ENCODE data around the gene CIB2. TPM values are rescaled to one million over a fixed set of nuclear protein-coding genes. Genes with fewer than 3 reads are reported as not detected.

The CIB2 gene
- total RNA-seq, 2 donors from 2014 or later: 6.8 to 14.6 TPM

DNA sequence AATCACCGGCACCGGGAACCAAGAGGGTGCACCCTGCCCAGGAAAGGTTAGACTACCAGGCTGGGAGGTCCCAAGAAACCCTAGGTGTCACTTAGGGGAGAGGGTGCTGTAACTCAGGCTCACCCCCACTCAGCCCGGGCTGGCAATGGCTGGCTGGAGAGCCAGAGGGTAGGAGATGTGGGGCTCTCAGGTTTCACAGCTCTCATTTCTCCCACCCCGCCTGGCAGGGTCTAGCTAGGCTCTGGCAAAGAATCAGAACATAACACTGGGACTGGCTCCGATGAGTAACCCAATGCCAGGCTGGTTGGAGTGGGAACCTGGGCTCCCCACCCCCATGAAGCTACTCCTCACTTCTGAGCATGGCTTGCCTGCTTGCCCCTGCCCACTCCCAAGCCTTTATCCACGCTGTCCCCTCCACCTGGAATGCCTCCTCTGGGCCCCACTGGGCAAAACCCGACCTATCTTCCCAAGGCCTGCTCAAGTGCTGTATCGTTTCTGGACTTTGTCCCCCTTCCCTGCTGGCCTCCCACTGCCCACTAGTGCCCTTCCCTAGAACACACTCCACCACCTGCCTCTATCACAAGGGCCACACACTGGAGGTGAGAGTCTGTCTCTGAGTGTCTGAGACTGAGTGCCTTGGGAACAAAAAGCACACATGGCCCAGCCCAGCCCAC lies 2.0 kb downstream of the CIB2 start:
- TF ChIP-seq, protein P1, sequence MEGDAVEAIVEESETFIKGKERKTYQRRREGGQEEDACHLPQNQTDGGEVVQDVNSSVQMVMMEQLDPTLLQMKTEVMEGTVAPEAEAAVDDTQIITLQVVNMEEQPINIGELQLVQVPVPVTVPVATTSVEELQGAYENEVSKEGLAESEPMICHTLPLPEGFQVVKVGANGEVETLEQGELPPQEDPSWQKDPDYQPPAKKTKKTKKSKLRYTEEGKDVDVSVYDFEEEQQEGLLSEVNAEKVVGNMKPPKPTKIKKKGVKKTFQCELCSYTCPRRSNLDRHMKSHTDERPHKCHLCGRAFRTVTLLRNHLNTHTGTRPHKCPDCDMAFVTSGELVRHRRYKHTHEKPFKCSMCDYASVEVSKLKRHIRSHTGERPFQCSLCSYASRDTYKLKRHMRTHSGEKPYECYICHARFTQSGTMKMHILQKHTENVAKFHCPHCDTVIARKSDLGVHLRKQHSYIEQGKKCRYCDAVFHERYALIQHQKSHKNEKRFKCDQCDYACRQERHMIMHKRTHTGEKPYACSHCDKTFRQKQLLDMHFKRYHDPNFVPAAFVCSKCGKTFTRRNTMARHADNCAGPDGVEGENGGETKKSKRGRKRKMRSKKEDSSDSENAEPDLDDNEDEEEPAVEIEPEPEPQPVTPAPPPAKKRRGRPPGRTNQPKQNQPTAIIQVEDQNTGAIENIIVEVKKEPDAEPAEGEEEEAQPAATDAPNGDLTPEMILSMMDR (IDR thresholded peaks at IDR 0.05): no peak
- no peak for DNase-seq
- intact Hi-C loops (cut with DNase I): loop anchor here (5.0 kb wide), 1 partner anchor 113 kb away; no protein-coding TSS in a partner anchor
- H3K36me3 ChIP-seq: no peaks in the 10 kb centered on the region
- H3K27ac ChIP-seq: no peak overlapping the region
- H3K27me3 ChIP-seq: no peaks in the 10 kb centered on the region
- H3K4me1 ChIP-seq: no peaks in the 10 kb centered on the region
- no peak overlapping the region for H3K4me3 ChIP-seq
- H3K9ac ChIP-seq (ENCODE audit: low read depth in 2 of 2, low read length in 2 of 2): no peak overlapping the region
- H3K9me3 ChIP-seq: no peaks in the 10 kb centered on the region

DNA sequence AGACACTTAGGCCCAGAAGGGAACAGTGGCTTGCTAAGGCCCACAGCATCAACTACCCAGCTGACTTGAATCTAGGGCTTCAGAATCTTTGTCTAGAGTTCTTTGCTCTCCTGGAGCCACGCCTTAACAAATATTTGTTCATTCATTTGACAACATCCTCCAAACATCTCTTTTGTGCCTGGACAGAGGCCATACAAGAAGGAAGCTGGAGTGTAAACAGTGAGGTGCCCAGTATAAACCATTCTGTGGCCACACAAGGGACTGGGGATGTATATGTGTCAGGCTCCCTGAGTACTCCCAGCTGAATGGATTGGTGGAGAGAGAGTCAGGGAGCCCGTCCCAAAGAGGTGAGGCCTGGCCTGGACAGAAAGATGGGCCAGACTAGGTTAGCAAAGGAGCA lies 3.4 kb downstream of the CIB2 start:
- no peak for DNase-seq
- TF ChIP-seq, protein P1 (IDR thresholded peaks at IDR 0.05): no peak
- Histone ChIP-seq H3K36me3 (no peaks in the 10 kb centered on the region), H3K4me1 (no peaks in the 10 kb centered on the region), H3K9me3 (no peaks in the 10 kb centered on the region), H3K9ac (ENCODE audit: low read depth in 2 of 2, low read length in 2 of 2) (no peak overlapping the region), H3K27me3 (no peaks in the 10 kb centered on the region), H3K27ac (peak overlapping the region; percentile 44), H3K4me3 (no peak overlapping the region)
- intact Hi-C loops (cut with DNase I): loop anchor here (5.0 kb wide), 1 partner anchor 114 kb away; no protein-coding TSS in a partner anchor

DNA sequence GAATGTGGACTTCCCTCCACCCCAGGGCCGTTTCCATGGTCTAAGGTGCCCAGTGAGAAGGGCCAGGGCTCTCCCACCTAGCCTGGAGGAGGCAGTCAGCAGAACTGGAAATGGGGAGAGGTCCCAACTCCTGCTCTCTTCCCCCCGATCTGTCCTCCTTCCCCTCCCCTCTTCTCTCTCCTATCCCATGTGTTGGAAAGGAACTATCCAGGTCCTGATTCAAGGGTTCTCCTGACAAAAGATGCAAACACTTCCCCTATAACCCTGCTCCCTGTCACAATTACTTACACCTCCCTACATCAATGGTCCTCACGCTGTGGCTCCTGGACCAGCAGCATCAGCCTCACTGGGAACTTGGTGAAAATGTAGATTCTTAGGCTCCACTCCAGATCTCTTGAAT lies 6.0 kb downstream of the CIB2 start:
- Histone ChIP-seq H3K36me3 (no peaks in the 10 kb centered on the region), H3K4me3 (no peak overlapping the region), H3K9ac (ENCODE audit: low read depth in 2 of 2, low read length in 2 of 2) (no peak overlapping the region), H3K4me1 (no peaks in the 10 kb centered on the region), H3K27me3 (no peaks in the 10 kb centered on the region), H3K9me3 (no peaks in the 10 kb centered on the region), H3K27ac (no peak overlapping the region)
- DNase-seq: no peak
- intact Hi-C loops (cut with DNase I): loop anchor here (5.0 kb wide), 1 partner anchor 117 kb away; no protein-coding TSS in a partner anchor
- TF ChIP-seq, protein P1 (IDR thresholded peaks at IDR 0.05): no peak

DNA sequence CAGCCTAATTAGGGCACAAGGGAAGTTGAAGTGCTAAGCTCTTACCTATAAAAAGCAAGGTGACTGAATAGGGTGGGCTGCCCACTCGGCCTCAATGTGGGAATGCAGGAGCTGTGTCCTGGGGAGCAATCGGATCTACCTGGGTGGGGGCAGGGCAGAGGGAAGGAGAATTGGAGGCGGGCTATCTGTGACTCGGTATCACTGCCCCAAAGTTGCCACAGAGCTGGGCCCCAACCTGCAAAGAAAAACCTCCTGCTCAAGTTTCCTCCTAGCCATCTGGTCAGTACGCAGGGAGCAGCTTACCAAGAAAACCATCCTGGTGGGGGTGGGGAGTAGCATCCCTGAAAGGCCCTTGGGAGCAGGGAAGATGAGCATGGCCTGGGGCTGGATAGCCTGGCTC lies 10.7 kb downstream of the CIB2 start:
- no peak overlapping the region for H3K4me3 ChIP-seq
- no peaks in the 10 kb centered on the region for H3K4me1 ChIP-seq
- H3K36me3 ChIP-seq: no peaks in the 10 kb centered on the region
- H3K9ac ChIP-seq (ENCODE audit: low read depth in 2 of 2, low read length in 2 of 2): no peak overlapping the region
- no peaks in the 10 kb centered on the region for H3K9me3 ChIP-seq
- no peak for DNase-seq
- no peaks in the 10 kb centered on the region for H3K27me3 ChIP-seq
- intact Hi-C loops (cut with DNase I): no loop called here
- H3K27ac ChIP-seq: no peak overlapping the region
- TF ChIP-seq, protein P1 (IDR thresholded peaks at IDR 0.05): no peak

DNA sequence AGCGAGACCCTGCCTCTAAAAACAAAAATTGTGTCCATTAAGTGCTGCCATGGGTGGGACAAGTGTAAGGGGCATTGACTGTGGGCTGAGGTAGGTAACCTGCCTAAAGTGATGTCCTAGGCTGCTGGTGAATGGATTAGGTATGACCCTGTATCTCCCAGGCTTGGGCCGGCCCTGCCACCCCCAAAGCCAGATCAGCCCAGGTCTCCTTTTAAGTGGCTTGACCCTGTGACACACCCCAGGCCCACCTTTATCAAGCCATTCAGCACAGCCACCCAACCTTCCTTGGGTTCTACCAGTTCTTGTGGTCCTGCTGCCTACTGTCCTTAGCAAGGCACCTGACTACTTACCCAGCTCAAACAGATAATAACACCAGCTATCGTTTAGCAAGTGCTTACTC lies 18.7 kb downstream of the CIB2 start:
- DNase-seq: no peak
- H3K27me3 ChIP-seq: no peaks in the 10 kb centered on the region
- H3K4me1 ChIP-seq: no peaks in the 10 kb centered on the region
- H3K4me3 ChIP-seq: no peak overlapping the region
- TF ChIP-seq, protein P1 (IDR thresholded peaks at IDR 0.05): no peak
- H3K27ac ChIP-seq: no peak overlapping the region
- no peaks in the 10 kb centered on the region for H3K9me3 ChIP-seq
- intact Hi-C loops (cut with DNase I): loop anchor here (2.0 kb wide), 1 partner anchor 128 kb away; no protein-coding TSS in a partner anchor
- H3K9ac ChIP-seq (ENCODE audit: low read depth in 2 of 2, low read length in 2 of 2): no peak overlapping the region
- H3K36me3 ChIP-seq: no peaks in the 10 kb centered on the region

All from colonic mucosa (tissue), 4 donors.